ENCODE measurements around the gene ACTC1. TPM values are rescaled to one million over a fixed set of nuclear protein-coding genes. Genes with fewer than 3 reads are reported as not detected.
A peak's percentile ranks its signal among the peaks of the same experiment; 100 is the strongest.

The ACTC1 gene
- total and polyA plus RNA-seq, 2 of the 13 experiments (the other 11 are each of a cell fraction or from before 2014, with no cell fraction given): not detected

GRCh38 chr15:34753236-34753894, 42.0 kb downstream of the ACTC1 start (continued):
- 0 out of 2 replicates have a peak, but pooled peaks have one; percentile 58 for TF ChIP-seq TFE3 (CRISPR knock-in tag; IDR thresholded peaks at IDR 0.05)
- no peak for TF ChIP-seq SALL2 (CRISPR knock-in tag; IDR thresholded peaks at IDR 0.05)
- TF ChIP-seq ZNF276 (CRISPR knock-in tag; IDR thresholded peaks at IDR 0.05; ENCODE audit: low read depth): no peak
- TF ChIP-seq ZBTB8A (CRISPR knock-in tag; IDR thresholded peaks at IDR 0.05; ENCODE audit: borderline replicate concordance, low read depth): no peak
- TF ChIP-seq TBX2 (CRISPR knock-in tag; IDR thresholded peaks at IDR 0.05; ENCODE audit: borderline replicate concordance): no peak
- TF ChIP-seq IKZF1 (IDR thresholded peaks at IDR 0.05): no peak
- TF ChIP-seq KLF15 (CRISPR knock-in tag; IDR thresholded peaks at IDR 0.05; ENCODE audit: borderline replicate concordance): no peak
- 0 out of 2 replicates have a peak, but pooled peaks have one; percentile 11 for TF ChIP-seq RARA (CRISPR knock-in tag; IDR thresholded peaks at IDR 0.05)
- no peak for TF ChIP-seq MAFF (IDR thresholded peaks at IDR 0.05; ENCODE audit: low read depth, low read length)
- no peak for TF ChIP-seq TEF (CRISPR knock-in tag; IDR thresholded peaks at IDR 0.05)
- TF ChIP-seq BORCS8-MEF2B (CRISPR knock-in tag; IDR thresholded peaks at IDR 0.05): no peak
- no peak for TF ChIP-seq CBX5 (CRISPR knock-in tag; IDR thresholded peaks at IDR 0.05; ENCODE audit: borderline replicate concordance)
- no peak for TF ChIP-seq RBM22 (optimal IDR thresholded peaks at IDR 0.05; ENCODE audit: low read length)
- no peak for TF ChIP-seq ATF4 (CRISPR knock-in tag; IDR thresholded peaks at IDR 0.05)
- no peak for TF ChIP-seq ZNF180 (CRISPR knock-in tag; IDR thresholded peaks at IDR 0.05; ENCODE audit: borderline replicate concordance, low read depth)
- no peak for TF ChIP-seq ZNF512B (CRISPR knock-in tag; IDR thresholded peaks at IDR 0.05; ENCODE audit: borderline replicate concordance)

Data from HepG2 (cell line).